Fibroblast of lung (primary cell): ENCODE results near the gene PXDN. TPM values are rescaled to one million over a fixed set of nuclear protein-coding genes. Genes with fewer than 3 reads are reported as not detected.

ENCODE experiments used
- DNase-seq, 2 donors: peaks; one replicate each; pipeline versions ENCODE4 v3.0.0 to v3.0.0-alpha.2; 2010; ENCODE audit warnings: low read depth in 2 of 2
- H2AFZ ChIP-seq: 2 replicates; pipeline ENCODE4 v1.5.1; 2012; ENCODE audit warnings: low read length, control low read depth, inconsistent platforms
- H3K27ac ChIP-seq: 2 replicates; pipeline ENCODE4 v1.5.1; 2011; ENCODE audit warnings: low read length, control low read depth; ENCODE audit not compliant: insufficient read depth
- H3K27me3 ChIP-seq: 2 replicates; pipeline ENCODE4 v1.5.1; 2011; ENCODE audit warnings: mild to moderate bottlenecking, low read length; ENCODE audit not compliant: control insufficient read depth, insufficient read depth
- H3K36me3 ChIP-seq: 2 replicates; pipeline ENCODE4 v1.5.1; 2011; ENCODE audit warnings: low read length; ENCODE audit not compliant: control insufficient read depth, insufficient read depth
- H3K4me1 ChIP-seq: 2 replicates; pipeline ENCODE4 v1.5.1; 2011; ENCODE audit warnings: low read length; ENCODE audit not compliant: control insufficient read depth, insufficient read depth; ENCODE audit errors: extremely low read depth
- H3K4me2 ChIP-seq: 2 replicates; pipeline ENCODE4 v1.5.1; 2011; ENCODE audit warnings: low read length, control low read depth; ENCODE audit not compliant: insufficient read depth; ENCODE audit errors: extremely low read depth
- H3K4me3 ChIP-seq, 4 experiments: fragments of 200-600 bp in 1 of 4; sonication (generic) in 1 of 4; replicated peaks in 1 of 4; 2 replicates each; pipeline ENCODE4 v1.5.1; 2011 to 2016; ENCODE audit warnings: low read length in 4 of 4, low read depth in 3 of 4, mild to moderate bottlenecking in 3 of 4, control low read depth in 2 of 4, inconsistent platforms in 1 of 4, mixed read lengths in 1 of 4; ENCODE audit not compliant: insufficient read depth in 1 of 4; ENCODE audit errors: control extremely low read depth in 1 of 4
- H3K79me2 ChIP-seq: 2 replicates; pipeline ENCODE4 v1.5.1; 2012; ENCODE audit warnings: mild to moderate bottlenecking, low read length, inconsistent platforms; ENCODE audit not compliant: control insufficient read depth, insufficient read depth
- H3K9ac ChIP-seq: 2 replicates; pipeline ENCODE4 v1.5.1; 2011; ENCODE audit warnings: mild to moderate bottlenecking, low read length, control low read depth; ENCODE audit not compliant: insufficient read depth
- H3K9me3 ChIP-seq: 2 replicates; pipeline ENCODE4 v1.5.1; 2012; ENCODE audit warnings: low read depth, low read length; ENCODE audit not compliant: control insufficient read depth, insufficient read depth
- H4K20me1 ChIP-seq: 2 replicates; pipeline ENCODE4 v1.5.1; 2011; ENCODE audit warnings: low read length; ENCODE audit not compliant: control insufficient read depth, insufficient read depth; ENCODE audit errors: extremely low read depth
- EZH2 ChIP-seq: IDR thresholded peaks from 2 replicates; pipeline ENCODE4 v1.5.1; 2012; ENCODE audit warnings: low read length, control low read depth, mild to moderate bottlenecking; ENCODE audit errors: missing control alignments
- polyA plus RNA-seq, 2 donors: library from polyadenylated mRNA; depleted of rRNA in 1 of 2; stranded (reverse) in 1 of 2; unstranded in 1 of 2; fragments of >200 nt; gene quantifications; 2 replicates each; pipeline ENCODE4 v1.2.1, GENCODE V29; 2011 to 2012; ENCODE audit warnings: missing spikeins in 1 of 2
- total RNA-seq: library from RNA; depleted of rRNA; stranded (reverse); fragments of >200 nt; gene quantifications from 2 replicates; pipeline ENCODE4 v1.2.1, GENCODE V29; 2014
- TF ChIP-seq, protein P1 (sequence below), 2 donors: IDR thresholded peaks in 1 of 2; conservative IDR thresholded peaks in 1 of 2; 1 replicate in 1 of 2; 2 replicates in 1 of 2; pipeline ENCODE4 v1.5.1; 2011 to 2012; ENCODE audit warnings: low read length in 2 of 2, control low read depth in 1 of 2, inconsistent platforms in 1 of 2, low read depth in 1 of 2, mild to moderate bottlenecking in 1 of 2

The PXDN gene
- total and polyA plus RNA-seq, 2 donors (not counting 1 experiment from before 2014, with no cell fraction given), result 153 to 298 TPM

DNA sequence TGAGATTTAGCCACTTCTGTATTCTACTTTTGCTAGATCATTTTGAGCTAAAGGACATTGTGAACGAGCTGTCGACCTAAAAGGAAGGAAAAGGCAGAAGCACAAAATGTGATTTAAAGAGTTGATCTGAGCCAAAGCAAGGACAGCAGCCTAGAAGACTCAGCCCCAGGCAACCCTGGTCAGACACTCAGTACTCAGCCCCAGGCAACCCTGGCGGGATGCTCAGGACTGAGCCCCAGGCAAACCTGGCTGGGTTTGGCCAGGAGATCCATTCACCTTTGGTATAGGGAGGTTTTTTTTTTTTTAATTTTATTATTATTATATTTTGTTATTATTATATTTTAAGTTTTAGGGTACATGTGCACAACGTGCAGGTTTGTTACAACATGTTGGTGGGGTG lies 34.3 kb upstream of the PXDN start:
- Histone ChIP-seq H3K9ac (no peak overlapping the region), H3K79me2 (no peaks in the 10 kb centered on the region), H4K20me1 (no peaks in the 10 kb centered on the region), H3K4me2 (no peak overlapping the region), H3K27ac (no peak overlapping the region), H3K27me3 (peaks cover 13% of the 10 kb centered on the region), H2AFZ (no peak overlapping the region), H3K36me3 (no peaks in the 10 kb centered on the region), H3K4me3 (no peak overlapping the region), H3K4me1 (no peaks in the 10 kb centered on the region), H3K9me3 (no peaks in the 10 kb centered on the region)
- TF ChIP-seq, protein P1, sequence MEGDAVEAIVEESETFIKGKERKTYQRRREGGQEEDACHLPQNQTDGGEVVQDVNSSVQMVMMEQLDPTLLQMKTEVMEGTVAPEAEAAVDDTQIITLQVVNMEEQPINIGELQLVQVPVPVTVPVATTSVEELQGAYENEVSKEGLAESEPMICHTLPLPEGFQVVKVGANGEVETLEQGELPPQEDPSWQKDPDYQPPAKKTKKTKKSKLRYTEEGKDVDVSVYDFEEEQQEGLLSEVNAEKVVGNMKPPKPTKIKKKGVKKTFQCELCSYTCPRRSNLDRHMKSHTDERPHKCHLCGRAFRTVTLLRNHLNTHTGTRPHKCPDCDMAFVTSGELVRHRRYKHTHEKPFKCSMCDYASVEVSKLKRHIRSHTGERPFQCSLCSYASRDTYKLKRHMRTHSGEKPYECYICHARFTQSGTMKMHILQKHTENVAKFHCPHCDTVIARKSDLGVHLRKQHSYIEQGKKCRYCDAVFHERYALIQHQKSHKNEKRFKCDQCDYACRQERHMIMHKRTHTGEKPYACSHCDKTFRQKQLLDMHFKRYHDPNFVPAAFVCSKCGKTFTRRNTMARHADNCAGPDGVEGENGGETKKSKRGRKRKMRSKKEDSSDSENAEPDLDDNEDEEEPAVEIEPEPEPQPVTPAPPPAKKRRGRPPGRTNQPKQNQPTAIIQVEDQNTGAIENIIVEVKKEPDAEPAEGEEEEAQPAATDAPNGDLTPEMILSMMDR (conservative IDR thresholded peaks at IDR 0.05 in 1 of 2, IDR thresholded peaks at IDR 0.05 in 1 of 2; ENCODE audit: low read depth in 1 of 2, low read length in 2 of 2), result no peak
- TF ChIP-seq EZH2, result no peak
- no peak for DNase-seq

DNA sequence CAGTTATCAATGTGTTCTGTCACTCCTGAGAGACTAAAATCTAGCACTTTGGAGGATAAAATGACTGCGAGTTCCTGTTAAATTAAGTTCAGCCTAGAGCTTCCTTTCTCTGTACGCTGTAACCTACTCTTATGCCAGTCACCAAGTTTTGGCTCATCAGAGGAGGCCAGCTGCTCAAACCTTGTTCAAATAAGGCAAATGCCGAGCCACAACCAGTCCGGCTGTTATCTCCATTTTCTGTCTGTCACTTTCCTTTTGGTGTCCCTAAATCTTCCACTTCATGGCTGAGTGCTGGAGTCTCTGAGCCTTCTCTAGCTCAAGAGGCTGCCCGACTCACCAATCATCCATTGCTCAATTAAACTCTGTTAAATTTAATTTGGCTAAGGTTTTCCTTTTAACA lies 33.5 kb upstream of the PXDN start:
- Histone ChIP-seq H3K4me1 (no peaks in the 10 kb centered on the region), H3K27me3 (peaks cover 13% of the 10 kb centered on the region), H3K27ac (no peak overlapping the region), H3K4me3 (no peak overlapping the region), H3K79me2 (no peaks in the 10 kb centered on the region), H3K9me3 (no peaks in the 10 kb centered on the region), H4K20me1 (no peaks in the 10 kb centered on the region), H3K4me2 (no peak overlapping the region), H2AFZ (no peak overlapping the region), H3K36me3 (no peaks in the 10 kb centered on the region), H3K9ac (no peak overlapping the region)
- DNase-seq, result no peak
- TF ChIP-seq, protein P1 (conservative IDR thresholded peaks at IDR 0.05 in 1 of 2, IDR thresholded peaks at IDR 0.05 in 1 of 2; ENCODE audit: low read depth in 1 of 2, low read length in 2 of 2), result no peak
- TF ChIP-seq EZH2, result no peak

DNA sequence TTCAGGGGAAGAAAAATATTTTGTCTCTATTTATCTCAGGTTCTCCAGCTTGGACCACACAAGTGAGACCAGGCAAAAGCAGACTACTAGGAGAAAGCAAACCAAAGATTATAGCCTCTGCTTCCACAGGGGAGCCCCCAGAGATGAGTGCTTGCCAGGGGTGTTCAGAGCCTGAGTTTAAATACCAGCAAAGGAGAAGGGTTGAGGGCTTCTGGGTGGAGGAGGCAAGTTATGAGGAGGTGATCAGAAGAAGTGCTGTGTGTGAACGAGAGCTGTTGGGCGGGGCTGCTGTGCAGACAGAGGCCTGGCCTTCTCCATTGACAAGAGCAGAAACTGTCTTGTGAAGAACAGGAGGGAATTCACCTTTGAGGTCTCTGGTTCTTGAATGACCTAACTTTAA lies 32.8 kb upstream of the PXDN start:
- H3K79me2 ChIP-seq, result no peaks in the 10 kb centered on the region
- DNase-seq, result no peak
- peaks cover 13% of the 10 kb centered on the region for H3K27me3 ChIP-seq
- H3K36me3 ChIP-seq, result no peaks in the 10 kb centered on the region
- no peak overlapping the region for H3K27ac ChIP-seq
- H3K4me3 ChIP-seq, result no peak overlapping the region
- no peak overlapping the region for H2AFZ ChIP-seq
- H4K20me1 ChIP-seq, result no peaks in the 10 kb centered on the region
- H3K4me2 ChIP-seq, result no peak overlapping the region
- no peak for TF ChIP-seq EZH2
- TF ChIP-seq, protein P1 (conservative IDR thresholded peaks at IDR 0.05 in 1 of 2, IDR thresholded peaks at IDR 0.05 in 1 of 2; ENCODE audit: low read depth in 1 of 2, low read length in 2 of 2), result no peak
- no peak overlapping the region for H3K9ac ChIP-seq
- no peaks in the 10 kb centered on the region for H3K9me3 ChIP-seq
- H3K4me1 ChIP-seq, result no peaks in the 10 kb centered on the region
